Naive B cell (primary cell): ENCODE measurements around the gene FAM124A. TPM values are rescaled to one million over a fixed set of nuclear protein-coding genes. Genes with fewer than 3 reads are reported as not detected.
"Not testable (repeated sequence)": the region's sequence is repeated elsewhere in the genome, so short reads cannot be mapped to it uniquely, and the experiment has no call there.

Experiments used
- ATAC-seq, 2 donors: fragments of 150-1000 bp; cut with Tn5 transposase; 2 replicates each; pipeline ENCODE4 v1.10.0; 2021; ENCODE audit warnings: low read depth in 2 of 2, mild to moderate bottlenecking in 2 of 2, moderate library complexity in 2 of 2
- DNase-seq: peaks from one replicate; pipeline ENCODE4 v3.0.0; 2022
- H3K27ac Mint-ChIP-seq, 6 donors: one replicate each; pipeline ENCODE4 v1.8.0; 2020 to 2022; ENCODE audit warnings: mild to moderate bottlenecking in 6 of 6, mixed read lengths in 6 of 6, moderate library complexity in 5 of 6, inconsistent platforms in 2 of 6
- H3K27me3 Mint-ChIP-seq, 3 donors: one replicate each; pipeline ENCODE4 v1.8.0; 2021 to 2022; ENCODE audit warnings: mixed read lengths in 3 of 3, mild to moderate bottlenecking in 1 of 3
- H3K36me3 Mint-ChIP-seq, 2 donors: one replicate each; pipeline ENCODE4 v1.8.0; 2020 to 2022; ENCODE audit warnings: mixed read lengths in 2 of 2, inconsistent platforms in 1 of 2, mild to moderate bottlenecking in 1 of 2
- H3K4me1 Mint-ChIP-seq, 3 donors: one replicate each; pipeline ENCODE4 v1.8.0; 2020 to 2022; ENCODE audit warnings: mixed read lengths in 3 of 3, inconsistent platforms in 1 of 3, mild to moderate bottlenecking in 1 of 3, moderate library complexity in 1 of 3
- H3K4me3 Mint-ChIP-seq, 8 donors: one replicate each; pipeline ENCODE4 v1.8.0; 2020 to 2022; ENCODE audit warnings: mild to moderate bottlenecking in 8 of 8, mixed read lengths in 8 of 8, moderate library complexity in 8 of 8, inconsistent platforms in 2 of 8
- H3K9me3 Mint-ChIP-seq, 7 donors: one replicate each; pipeline ENCODE4 v1.8.0; 2020 to 2022; ENCODE audit warnings: mixed read lengths in 7 of 7, mild to moderate bottlenecking in 5 of 7, inconsistent platforms in 2 of 7, moderate library complexity in 1 of 7
- polyA plus RNA-seq, 6 donors: library from polyadenylated mRNA; unstranded; fragments of 300-500 nt; fragmentation: Illumina TruSeq; gene quantifications; one replicate each; pipeline ENCODE4 v1.2.3, GENCODE V29; 2021; ENCODE audit warnings: low read depth in 6 of 6

FAM124A gene
- polyA plus RNA-seq, 6 donors from 2014 or later: 0.09 to 0.13 (median 0.09) TPM; not detected in 3

GRCh38 chr13:51275101-51275500 lies 52.9 kb downstream of the FAM124A start:
- Mint-ChIP-seq H3K27me3 (peaks cover 4 to 8% (median 4%) of the 10 kb centered on the region in 3 donors), H3K27ac (no peak overlapping the region)

GRCh38 chr13:51276636-51277035 lies 54.4 kb downstream of the FAM124A start:
- H3K4me3 Mint-ChIP-seq: no peak overlapping the region
- H3K27me3 Mint-ChIP-seq: peaks cover 0 to 16% (median 4%) of the 10 kb centered on the region in 3 donors
- H3K9me3 Mint-ChIP-seq: no peaks in the 10 kb centered on the region
- no peaks in the 10 kb centered on the region for H3K4me1 Mint-ChIP-seq
- ATAC-seq: no peak
- H3K27ac Mint-ChIP-seq: peak overlapping the region in 2 of 6 donors; percentile 7 to 15
- no peaks in the 10 kb centered on the region for H3K36me3 Mint-ChIP-seq
- DNase-seq: no peak

More at GRCh38 chr13:51275101-51275500, 52.9 kb downstream of the FAM124A start:
- DNase-seq: no peak
- Mint-ChIP-seq H3K36me3 (no peaks in the 10 kb centered on the region), H3K9me3 (no peaks in the 10 kb centered on the region), H3K4me3 (no peak overlapping the region), H3K4me1 (no peaks in the 10 kb centered on the region)
- no peak for ATAC-seq

DNA sequence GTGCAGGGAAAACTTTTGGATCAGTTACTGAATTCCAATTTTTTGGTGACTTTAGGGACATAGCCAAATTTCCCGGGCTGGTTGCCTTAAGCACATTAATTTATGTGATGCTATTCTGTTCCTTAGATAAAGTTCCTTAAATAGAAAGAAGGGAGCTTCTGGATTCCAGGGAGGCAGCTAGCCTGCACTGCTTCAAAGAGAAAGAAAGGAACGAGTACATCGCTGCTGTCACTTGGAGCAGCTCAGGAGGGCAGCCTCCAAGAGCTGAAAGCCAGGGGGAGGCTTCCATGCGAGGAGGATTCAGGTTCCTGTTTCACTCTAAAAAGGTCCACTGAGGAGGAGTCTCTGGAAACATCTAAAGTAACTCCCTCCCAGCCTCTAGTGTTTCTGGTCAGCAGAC lies 55.7 kb downstream of the FAM124A start:
- Mint-ChIP-seq H3K27me3 (peaks cover 0 to 7% (median 4%) of the 10 kb centered on the region in 3 donors), H3K36me3 (no peaks in the 10 kb centered on the region), H3K9me3 (no peaks in the 10 kb centered on the region), H3K4me3 (no peak overlapping the region), H3K27ac (no peak overlapping the region), H3K4me1 (no peaks in the 10 kb centered on the region)
- ATAC-seq (no peak), DNase-seq (no peak)

GRCh38 chr13:51278426-51279130 lies 56.4 kb downstream of the FAM124A start:
- DNase-seq (no peak), ATAC-seq (no peak)
- H3K36me3 Mint-ChIP-seq: no peaks in the 10 kb centered on the region
- no peaks in the 10 kb centered on the region for H3K4me1 Mint-ChIP-seq
- peak overlapping the region in 2 of 6 donors; percentile 33 to 60 for H3K27ac Mint-ChIP-seq
- no peak overlapping the region for H3K4me3 Mint-ChIP-seq
- H3K27me3 Mint-ChIP-seq: peaks cover 0 to 7% (median 4%) of the 10 kb centered on the region in 3 donors
- no peaks in the 10 kb centered on the region for H3K9me3 Mint-ChIP-seq

GRCh38 chr13:51280379-51280940 lies 58.3 kb downstream of the FAM124A start:
- Mint-ChIP-seq H3K4me1 (no peaks in the 10 kb centered on the region), H3K9me3 (no peaks in the 10 kb centered on the region), H3K4me3 (no peak overlapping the region), H3K36me3 (no peaks in the 10 kb centered on the region), H3K27me3 (peaks cover 0 to 7% (median 4%) of the 10 kb centered on the region in 3 donors), H3K27ac (no peak overlapping the region)
- DNase-seq (no peak), ATAC-seq (no peak)

DNA sequence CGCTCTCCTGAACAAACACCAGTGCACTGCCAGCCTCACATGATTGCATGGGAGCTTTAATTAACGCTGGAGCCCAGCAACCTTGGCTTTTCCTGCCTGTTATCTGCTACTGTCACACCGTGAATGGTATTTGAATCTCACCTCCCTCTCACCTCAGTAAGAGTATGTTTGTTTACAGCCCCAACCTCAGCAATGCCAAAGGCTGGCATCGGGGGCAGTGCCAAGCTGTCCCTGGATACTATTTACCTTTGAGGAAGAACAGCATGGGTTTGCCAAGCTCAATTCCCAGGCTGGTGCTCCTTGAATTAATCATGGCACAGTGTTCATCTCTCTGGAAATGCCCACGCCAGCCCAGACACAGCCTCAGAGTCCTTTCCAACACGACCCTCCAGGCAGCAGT lies 60.1 kb downstream of the FAM124A start:
- Mint-ChIP-seq H3K27me3 (peaks cover 0 to 7% (median 4%) of the 10 kb centered on the region in 3 donors), H3K36me3 (no peaks in the 10 kb centered on the region), H3K4me3 (no peak overlapping the region), H3K9me3 (no peaks in the 10 kb centered on the region), H3K27ac (no peak overlapping the region), H3K4me1 (peaks cover 0 to 2% (median 0%) of the 10 kb centered on the region in 3 donors)
- DNase-seq: no peak
- no peak for ATAC-seq

GRCh38 chr13:51282923-51283322 lies 60.7 kb downstream of the FAM124A start:
- H3K4me1 Mint-ChIP-seq, DNase-seq, H3K27me3 Mint-ChIP-seq, H3K27ac Mint-ChIP-seq, H3K4me3 Mint-ChIP-seq, H3K9me3 Mint-ChIP-seq, H3K36me3 Mint-ChIP-seq, ATAC-seq: not testable (repeated sequence)

DNA sequence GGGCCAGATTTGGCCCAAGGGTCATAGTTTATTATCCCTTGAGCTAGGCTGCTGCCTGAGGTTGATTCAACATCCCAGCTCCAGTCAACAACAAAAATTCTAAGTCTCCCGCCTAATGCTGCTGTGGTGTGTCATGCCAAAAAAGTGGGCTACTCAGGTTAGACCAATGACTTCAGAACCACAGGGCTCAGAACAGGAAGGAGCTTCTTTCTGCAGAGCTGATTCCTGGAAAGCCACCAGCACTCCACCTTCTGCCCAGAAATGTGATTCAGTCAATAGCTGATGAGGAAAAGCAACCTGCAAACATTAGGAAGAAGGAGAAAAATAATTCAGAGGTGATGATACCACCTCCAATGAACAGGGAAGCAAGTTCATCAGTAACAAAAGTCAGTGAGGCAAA lies 61.2 kb downstream of the FAM124A start:
- Mint-ChIP-seq H3K4me3 (no peak overlapping the region), H3K4me1 (peaks cover 0 to 2% (median 0%) of the 10 kb centered on the region in 3 donors), H3K27ac (no peak overlapping the region), H3K9me3 (no peaks in the 10 kb centered on the region), H3K27me3 (peaks cover 0 to 7% (median 4%) of the 10 kb centered on the region in 3 donors), H3K36me3 (no peaks in the 10 kb centered on the region)
- ATAC-seq (no peak), DNase-seq (no peak)

DNA sequence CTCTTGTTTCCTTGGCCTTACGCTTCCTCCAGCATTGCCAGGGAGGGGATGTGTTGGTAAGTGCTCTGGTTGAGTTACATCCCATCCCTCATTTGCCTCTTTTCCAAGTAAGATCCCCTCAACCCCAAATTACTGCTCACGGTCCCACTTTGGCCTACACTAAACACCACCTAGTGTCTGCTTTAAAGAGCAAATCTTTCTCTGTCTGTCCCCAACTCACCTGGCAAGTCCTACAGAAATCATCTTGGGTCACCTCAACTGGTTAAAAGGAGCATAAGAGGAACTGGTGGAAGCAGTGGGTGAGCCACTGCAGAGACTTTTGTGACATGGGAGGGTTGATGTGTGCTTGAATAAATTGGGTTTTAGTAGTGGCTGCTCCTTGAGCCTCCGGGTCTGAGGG lies 62.1 kb downstream of the FAM124A start:
- Mint-ChIP-seq H3K36me3 (no peaks in the 10 kb centered on the region), H3K27me3 (peaks cover 0 to 7% (median 0%) of the 10 kb centered on the region in 3 donors), H3K9me3 (no peaks in the 10 kb centered on the region), H3K4me3 (no peak overlapping the region), H3K4me1 (peaks cover 0 to 2% (median 0%) of the 10 kb centered on the region in 3 donors), H3K27ac (no peak overlapping the region)
- DNase-seq (no peak), ATAC-seq (no peak)

DNA sequence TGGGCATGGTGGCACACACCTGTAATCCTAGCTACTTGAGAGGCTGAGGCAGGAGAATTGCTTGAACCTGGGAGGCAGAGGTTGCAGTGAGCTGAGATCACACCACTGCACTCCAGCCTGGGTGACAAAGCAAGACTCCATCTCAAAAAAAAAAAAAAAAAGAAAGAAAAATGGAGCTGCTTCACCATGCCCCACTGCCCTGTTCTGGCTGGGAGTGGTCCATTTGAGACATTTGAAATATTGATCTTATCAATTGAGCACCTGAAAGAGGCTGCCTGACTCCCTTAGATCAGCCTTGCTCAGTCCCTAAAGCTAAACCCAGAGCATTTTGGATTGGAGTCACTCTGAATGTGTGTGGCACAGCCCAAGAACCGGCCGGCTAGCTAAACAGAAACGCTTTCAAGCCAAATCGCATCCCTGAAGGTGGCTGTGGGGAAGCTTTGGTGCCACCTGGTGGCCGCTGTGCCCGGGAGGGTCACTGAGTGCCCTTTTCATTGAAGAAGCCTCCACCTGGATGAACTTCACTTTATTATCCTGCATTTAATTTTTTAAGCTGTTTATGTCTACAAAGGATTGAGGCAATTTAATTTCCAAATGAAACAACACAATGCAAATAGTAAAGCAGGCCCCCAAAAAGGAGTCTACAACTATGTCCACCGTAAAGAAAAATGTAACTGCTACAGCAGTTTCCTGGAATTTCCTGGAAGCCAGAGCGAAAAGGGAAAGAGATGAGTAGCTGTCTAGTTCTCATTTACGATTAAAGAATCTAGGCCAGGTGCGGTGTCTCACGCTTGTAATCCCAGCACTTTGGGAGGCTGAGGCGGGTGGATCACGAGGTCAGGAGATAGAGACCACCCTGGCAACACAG lies 64.2 kb downstream of the FAM124A start:
- peak; percentile 74 to 83 for ATAC-seq
- DNase-seq: peak; percentile 53
- H3K4me1 Mint-ChIP-seq: peaks cover 0 to 2% (median 0%) of the 10 kb centered on the region in 3 donors
- H3K36me3 Mint-ChIP-seq: no peaks in the 10 kb centered on the region
- no peak overlapping the region for H3K27ac Mint-ChIP-seq
- H3K4me3 Mint-ChIP-seq: peak overlapping the region in 1 of 8 donors; percentile 34
- no peaks in the 10 kb centered on the region for H3K27me3 Mint-ChIP-seq
- peaks cover 0 to 4% (median 0%) of the 10 kb centered on the region in 7 donors for H3K9me3 Mint-ChIP-seq

DNA sequence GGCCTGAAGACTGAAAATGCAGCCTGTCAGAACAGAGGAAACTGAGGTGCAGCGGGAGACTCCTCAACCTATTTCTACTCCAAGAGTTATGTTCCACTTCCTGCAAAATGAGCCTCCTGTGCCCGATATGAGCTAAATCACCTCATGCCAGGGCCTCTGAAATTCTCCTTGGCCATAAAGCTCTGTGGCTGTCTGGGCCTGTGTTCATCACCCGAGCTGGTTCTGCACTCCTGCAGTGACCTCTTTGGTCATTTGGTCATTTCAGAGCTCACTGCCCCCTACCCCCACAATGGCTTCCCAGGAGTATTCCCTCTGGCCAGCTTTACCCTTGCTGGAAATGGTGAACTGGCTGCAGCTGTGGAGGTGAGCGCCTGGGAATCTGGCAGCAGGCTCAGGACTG lies 65.6 kb downstream of the FAM124A start:
- no peak overlapping the region for H3K27ac Mint-ChIP-seq
- H3K36me3 Mint-ChIP-seq: no peaks in the 10 kb centered on the region
- H3K9me3 Mint-ChIP-seq: peaks cover 0 to 4% (median 0%) of the 10 kb centered on the region in 7 donors
- DNase-seq (no peak), ATAC-seq (no peak)
- H3K4me3 Mint-ChIP-seq: no peak overlapping the region
- peaks cover 0 to 2% (median 0%) of the 10 kb centered on the region in 3 donors for H3K4me1 Mint-ChIP-seq
- H3K27me3 Mint-ChIP-seq: no peaks in the 10 kb centered on the region

DNA sequence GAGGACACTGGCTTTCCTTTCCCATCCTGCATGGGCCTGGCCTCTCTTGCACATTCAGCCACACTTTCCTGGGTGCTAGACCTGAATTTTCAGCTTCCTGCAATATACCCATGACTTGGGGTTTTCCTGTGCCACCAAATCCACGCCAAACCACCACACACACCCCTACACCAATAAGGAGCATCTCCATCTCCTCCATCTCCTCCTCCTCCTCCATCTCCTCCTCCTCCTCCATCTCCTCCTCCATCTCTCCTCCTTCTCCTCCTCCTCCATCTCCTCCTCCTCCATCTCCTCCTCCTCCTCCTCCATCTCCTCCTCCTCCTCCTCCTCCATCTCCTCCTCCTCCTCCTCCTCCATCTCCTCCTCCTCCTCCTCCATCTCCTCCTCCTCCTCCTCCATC lies 66.1 kb downstream of the FAM124A start:
- H3K9me3 Mint-ChIP-seq, H3K36me3 Mint-ChIP-seq, ATAC-seq, DNase-seq, H3K4me3 Mint-ChIP-seq, H3K4me1 Mint-ChIP-seq, H3K27me3 Mint-ChIP-seq, H3K27ac Mint-ChIP-seq: not testable (repeated sequence)

DNA sequence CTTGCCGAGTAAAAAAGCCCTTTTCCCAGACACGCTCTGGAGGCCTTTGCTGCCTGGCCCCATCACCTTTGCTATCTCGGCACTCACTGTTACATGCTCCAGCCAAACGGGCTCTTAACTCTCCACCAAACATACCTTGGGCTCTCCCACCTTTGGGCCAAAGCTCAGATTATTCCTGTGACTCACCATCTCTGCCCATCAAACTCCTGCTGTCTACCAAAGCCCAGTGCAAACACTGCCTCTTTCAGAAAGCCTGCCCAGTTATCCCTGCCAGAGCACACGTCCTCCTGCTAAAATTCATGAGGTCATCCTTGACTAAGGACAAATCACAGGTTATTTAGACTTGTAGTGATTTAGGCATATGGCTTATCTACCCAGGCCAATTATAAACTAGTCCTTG lies 69.1 kb downstream of the FAM124A start:
- H3K4me3 Mint-ChIP-seq: no peak overlapping the region
- H3K27ac Mint-ChIP-seq: no peak overlapping the region
- ATAC-seq: no peak
- DNase-seq: no peak
- no peaks in the 10 kb centered on the region for H3K4me1 Mint-ChIP-seq
- H3K9me3 Mint-ChIP-seq: peaks cover 0 to 4% (median 0%) of the 10 kb centered on the region in 7 donors
- H3K36me3 Mint-ChIP-seq: no peaks in the 10 kb centered on the region
- peaks cover 0 to 7% (median 0%) of the 10 kb centered on the region in 3 donors for H3K27me3 Mint-ChIP-seq
